BLaER1 (cell line): ENCODE measurements around the gene EXO1.
"Not testable (repeated sequence)": the region's sequence is repeated elsewhere in the genome, so short reads cannot be mapped to it uniquely, and the experiment has no call there.

Source experiments
- H3K27ac ChIP-seq: shearing (Covaris generic); formaldehyde crosslinking; 2 replicates; pipeline ENCODE4 v1.8.1; 2022
- H3K27me3 ChIP-seq: shearing (Covaris generic); formaldehyde crosslinking; 2 replicates; pipeline ENCODE4 v1.8.1; 2022
- H3K36me3 ChIP-seq: shearing (Covaris generic); formaldehyde crosslinking; 2 replicates; pipeline ENCODE4 v1.8.1; 2022
- H3K4me1 ChIP-seq: shearing (Covaris generic); formaldehyde crosslinking; 2 replicates; pipeline ENCODE4 v1.8.1; 2022
- H3K4me2 ChIP-seq: shearing (Covaris generic); formaldehyde crosslinking; 2 replicates; pipeline ENCODE4 v1.8.1; 2022
- H3K4me3 ChIP-seq: shearing (Covaris generic); formaldehyde crosslinking; 2 replicates; pipeline ENCODE4 v1.8.1; 2022
- H3K9ac ChIP-seq: shearing (Covaris generic); formaldehyde crosslinking; 2 replicates; pipeline ENCODE4 v1.8.1; 2022
- H3K9me3 ChIP-seq: shearing (Covaris generic); formaldehyde crosslinking; 2 replicates; pipeline ENCODE4 v1.8.1; 2022
- H4K20me1 ChIP-seq: shearing (Covaris generic); formaldehyde crosslinking; 2 replicates; pipeline ENCODE4 v1.8.1; 2022
- Cebpa-rat ChIP-seq: shearing (Covaris generic); IDR thresholded peaks from 2 replicates; pipeline ENCODE4 v1.8.1; 2022

The EXO1 gene

GRCh38 chr1:241846375-241846774 is 1.6 kb upstream of the EXO1 start:
- Histone ChIP-seq H4K20me1 (no peaks in the 10 kb centered on the region), H3K27ac (no peak overlapping the region), H3K4me1 (peaks cover 32% of the 10 kb centered on the region), H3K9me3 (no peaks in the 10 kb centered on the region), H3K4me2 (no peak overlapping the region), H3K36me3 (peaks cover 19% of the 10 kb centered on the region; the same call in 1 of the 2 replicates), H3K4me3 (no peak overlapping the region), H3K9ac (no peak overlapping the region), H3K27me3 (no peaks in the 10 kb centered on the region)
- no peak for TF ChIP-seq Cebpa-rat

- H3K27ac ChIP-seq: peak overlapping the region; percentile 97
- H3K4me3 ChIP-seq: peak overlapping the region; percentile 74
These were observed 1.0 kb upstream of the EXO1 start for GRCh38 chr1:241846862-241847539.

GRCh38 chr1:241847540-241847795 is 536 bp upstream of the EXO1 start:
- peak overlapping the region; percentile 84 for H3K4me2 ChIP-seq
- peak overlapping the region; percentile 93 for H3K9ac ChIP-seq
- H3K9me3 ChIP-seq: no peaks in the 10 kb centered on the region
- TF ChIP-seq Cebpa-rat: no peak
- peaks cover 32% of the 10 kb centered on the region for H3K4me1 ChIP-seq
- H3K36me3 ChIP-seq: peaks cover 28% of the 10 kb centered on the region
- H3K27me3 ChIP-seq: no peaks in the 10 kb centered on the region
- H4K20me1 ChIP-seq: no peaks in the 10 kb centered on the region
- peak overlapping the region; percentile 74 for H3K4me3 ChIP-seq
- H3K27ac ChIP-seq: peak overlapping the region; percentile 97

More at GRCh38 chr1:241846862-241847539, 1.0 kb upstream of the EXO1 start:
- peaks cover 32% of the 10 kb centered on the region for H3K4me1 ChIP-seq
- H3K27me3 ChIP-seq: no peaks in the 10 kb centered on the region
- no peak for TF ChIP-seq Cebpa-rat
- no peaks in the 10 kb centered on the region for H3K9me3 ChIP-seq
- H3K9ac ChIP-seq: peak overlapping the region; percentile 93; the same call in 1 of the 2 replicates
- H3K4me2 ChIP-seq: peak overlapping the region; percentile 84
- H3K36me3 ChIP-seq: peaks cover 25% of the 10 kb centered on the region; the same call in 1 of the 2 replicates
- H4K20me1 ChIP-seq: no peaks in the 10 kb centered on the region

- Histone ChIP-seq H3K36me3 (peaks cover 42% of the 10 kb centered on the region), H3K27ac (peak overlapping the region; percentile 97; the same call in 1 of the 2 replicates), H3K4me2 (peak overlapping the region; percentile 84), H3K9ac (peak overlapping the region; percentile 93), H3K4me1 (peaks cover 32% of the 10 kb centered on the region), H3K4me3 (peak overlapping the region; percentile 74), H3K9me3 (no peaks in the 10 kb centered on the region), H3K27me3 (no peaks in the 10 kb centered on the region), H4K20me1 (no peaks in the 10 kb centered on the region)
- TF ChIP-seq Cebpa-rat: no peak
These were observed 811 bp downstream of the EXO1 start for GRCh38 chr1:241848686-241849344.

GRCh38 chr1:241849345-241849695 is 1.3 kb downstream of the EXO1 start:
- H3K9me3 ChIP-seq: no peaks in the 10 kb centered on the region
- H3K36me3 ChIP-seq: peaks cover 47% of the 10 kb centered on the region
- H3K4me1 ChIP-seq: peaks cover 32% of the 10 kb centered on the region
- H3K4me2 ChIP-seq: peak overlapping the region; percentile 84
- H3K9ac ChIP-seq: peak overlapping the region; percentile 93
- no peaks in the 10 kb centered on the region for H3K27me3 ChIP-seq
- H4K20me1 ChIP-seq: no peaks in the 10 kb centered on the region
- peak overlapping the region; percentile 74 for H3K4me3 ChIP-seq
- no peak overlapping the region; the same call in 1 of the 2 replicates for H3K27ac ChIP-seq
- TF ChIP-seq Cebpa-rat: no peak

- not testable (repeated sequence) for H3K9me3 ChIP-seq, H3K27ac ChIP-seq, H3K9ac ChIP-seq, H3K4me3 ChIP-seq, H3K27me3 ChIP-seq, H3K4me1 ChIP-seq, H4K20me1 ChIP-seq, H3K4me2 ChIP-seq
- peaks cover 85% of the 10 kb centered on the region for H3K36me3 ChIP-seq
These were observed 7.6 kb downstream of the EXO1 start for GRCh38 chr1:241855545-241856140.

- no peak overlapping the region for H3K9ac ChIP-seq
- no peak for TF ChIP-seq Cebpa-rat
- no peak overlapping the region for H3K27ac ChIP-seq
- no peak overlapping the region for H3K4me2 ChIP-seq
- no peaks in the 10 kb centered on the region; the same call in 1 of the 2 replicates for H4K20me1 ChIP-seq
- H3K9me3 ChIP-seq: no peaks in the 10 kb centered on the region
- H3K36me3 ChIP-seq: peaks cover 86% of the 10 kb centered on the region
- H3K27me3 ChIP-seq: no peaks in the 10 kb centered on the region
- no peaks in the 10 kb centered on the region for H3K4me1 ChIP-seq
- no peak overlapping the region for H3K4me3 ChIP-seq
These were observed 9.1 kb downstream of the EXO1 start for GRCh38 chr1:241857131-241857530.

- Histone ChIP-seq H3K36me3 (peaks cover 86% of the 10 kb centered on the region), H3K9ac (no peak overlapping the region), H3K9me3 (no peaks in the 10 kb centered on the region), H4K20me1 (no peaks in the 10 kb centered on the region; the same call in 1 of the 2 replicates), H3K27me3 (no peaks in the 10 kb centered on the region), H3K27ac (no peak overlapping the region), H3K4me2 (no peak overlapping the region), H3K4me3 (no peak overlapping the region), H3K4me1 (no peaks in the 10 kb centered on the region)
- no peak for TF ChIP-seq Cebpa-rat
These were observed 12.9 kb downstream of the EXO1 start for GRCh38 chr1:241860922-241861321.

GRCh38 chr1:241869022-241869421 is 21.0 kb downstream of the EXO1 start:
- Histone ChIP-seq H3K9ac (no peak overlapping the region), H3K27me3 (no peaks in the 10 kb centered on the region), H4K20me1 (no peaks in the 10 kb centered on the region), H3K4me1 (no peaks in the 10 kb centered on the region), H3K27ac (no peak overlapping the region), H3K4me2 (no peak overlapping the region), H3K9me3 (no peaks in the 10 kb centered on the region; the same call in 1 of the 2 replicates), H3K36me3 (peaks cover 84% of the 10 kb centered on the region), H3K4me3 (no peak overlapping the region)
- no peak for TF ChIP-seq Cebpa-rat

GRCh38 chr1:241870336-241870735 is 22.3 kb downstream of the EXO1 start:
- Histone ChIP-seq H3K9ac (no peak overlapping the region), H3K4me3 (no peak overlapping the region), H3K9me3 (no peaks in the 10 kb centered on the region; the same call in 1 of the 2 replicates), H4K20me1 (no peaks in the 10 kb centered on the region), H3K4me1 (no peaks in the 10 kb centered on the region), H3K4me2 (no peak overlapping the region), H3K36me3 (peaks cover 83% of the 10 kb centered on the region), H3K27me3 (no peaks in the 10 kb centered on the region), H3K27ac (no peak overlapping the region)
- no peak for TF ChIP-seq Cebpa-rat
